Skeletal muscle tissue (tissue), 4 donors: ENCODE measurements around the gene GRB14. TPM values are rescaled to one million over a fixed set of nuclear protein-coding genes. Genes with fewer than 3 reads are reported as not detected.

Experiments
- H3K27ac ChIP-seq: one replicate; pipeline ENCODE4 v1.7.0; 2013; ENCODE audit warnings: mild to moderate bottlenecking, low read depth, low read length, inconsistent platforms
- H3K27me3 ChIP-seq, 3 donors: one replicate each; pipeline ENCODE4 v1.7.0; 2013; ENCODE audit warnings: low read length in 3 of 3; ENCODE audit not compliant: control insufficient read depth in 3 of 3, insufficient read depth in 3 of 3
- H3K36me3 ChIP-seq, 3 donors: one replicate each; pipeline ENCODE4 v1.7.0; 2013; ENCODE audit warnings: low read length in 3 of 3; ENCODE audit not compliant: control insufficient read depth in 3 of 3, insufficient read depth in 3 of 3
- H3K4me1 ChIP-seq, 3 donors: one replicate each; pipeline ENCODE4 v1.7.0; 2013; ENCODE audit warnings: low read length in 3 of 3, mild to moderate bottlenecking in 3 of 3; ENCODE audit not compliant: control insufficient read depth in 3 of 3, insufficient read depth in 3 of 3
- H3K4me3 ChIP-seq, 3 donors: one replicate each; pipeline ENCODE4 v1.7.0; 2013; ENCODE audit warnings: low read length in 3 of 3
- H3K9ac ChIP-seq, 3 donors: one replicate each; pipeline ENCODE4 v1.7.0; 2013; ENCODE audit warnings: low read length in 3 of 3, mild to moderate bottlenecking in 3 of 3, moderate library complexity in 2 of 3, low read depth in 1 of 3
- H3K9me3 ChIP-seq, 3 donors: one replicate each; pipeline ENCODE4 v1.7.0; 2013; ENCODE audit warnings: low read length in 3 of 3; ENCODE audit not compliant: control insufficient read depth in 3 of 3
- total RNA-seq: library from RNA; depleted of rRNA; stranded (reverse); fragments of >200 nt; gene quantifications from one replicate; pipeline ENCODE4 v1.2.3, GENCODE V29; 2014
- donor health status: Osteomylitis.

GRB14 gene
- total RNA-seq, 1 donor from 2014 or later: 5.7 TPM

- Histone ChIP-seq H3K27me3 (no peaks in the 10 kb centered on the region), H3K4me1 (no peaks in the 10 kb centered on the region), H3K9ac (peak overlapping the region in 1 of 3 donors; percentile 21), H3K4me3 (no peak overlapping the region), H3K36me3 (no peaks in the 10 kb centered on the region), H3K27ac (no peak overlapping the region), H3K9me3 (no peaks in the 10 kb centered on the region)
Observed at GRCh38 chr2:164538240-164538866, 82.9 kb downstream of the GRB14 start.

GRCh38 chr2:164535280-164536025, 85.8 kb downstream of the GRB14 start:
- no peaks in the 10 kb centered on the region for H3K9me3 ChIP-seq
- no peaks in the 10 kb centered on the region for H3K4me1 ChIP-seq
- H3K36me3 ChIP-seq: no peaks in the 10 kb centered on the region
- H3K27ac ChIP-seq: no peak overlapping the region
- no peak overlapping the region for H3K4me3 ChIP-seq
- H3K9ac ChIP-seq: peak overlapping the region in 1 of 3 donors; percentile 24
- no peaks in the 10 kb centered on the region for H3K27me3 ChIP-seq

- Histone ChIP-seq H3K27ac (no peak overlapping the region), H3K4me1 (no peaks in the 10 kb centered on the region), H3K36me3 (no peaks in the 10 kb centered on the region), H3K27me3 (no peaks in the 10 kb centered on the region), H3K4me3 (no peak overlapping the region), H3K9me3 (no peaks in the 10 kb centered on the region), H3K9ac (no peak overlapping the region)
Observed at GRCh38 chr2:164530464-164530863, 90.8 kb downstream of the GRB14 start.

- no peaks in the 10 kb centered on the region for H3K9me3 ChIP-seq
- no peaks in the 10 kb centered on the region for H3K4me1 ChIP-seq
- H3K9ac ChIP-seq: peak overlapping the region in 1 of 3 donors; percentile 10
- no peak overlapping the region for H3K27ac ChIP-seq
- H3K4me3 ChIP-seq: no peak overlapping the region
- no peaks in the 10 kb centered on the region for H3K36me3 ChIP-seq
- no peaks in the 10 kb centered on the region for H3K27me3 ChIP-seq
Observed at GRCh38 chr2:164523726-164524125, 97.6 kb downstream of the GRB14 start.

GRCh38 chr2:164523009-164523408, 98.3 kb downstream of the GRB14 start:
- H3K4me1 ChIP-seq: no peaks in the 10 kb centered on the region
- H3K9me3 ChIP-seq: no peaks in the 10 kb centered on the region

DNA sequence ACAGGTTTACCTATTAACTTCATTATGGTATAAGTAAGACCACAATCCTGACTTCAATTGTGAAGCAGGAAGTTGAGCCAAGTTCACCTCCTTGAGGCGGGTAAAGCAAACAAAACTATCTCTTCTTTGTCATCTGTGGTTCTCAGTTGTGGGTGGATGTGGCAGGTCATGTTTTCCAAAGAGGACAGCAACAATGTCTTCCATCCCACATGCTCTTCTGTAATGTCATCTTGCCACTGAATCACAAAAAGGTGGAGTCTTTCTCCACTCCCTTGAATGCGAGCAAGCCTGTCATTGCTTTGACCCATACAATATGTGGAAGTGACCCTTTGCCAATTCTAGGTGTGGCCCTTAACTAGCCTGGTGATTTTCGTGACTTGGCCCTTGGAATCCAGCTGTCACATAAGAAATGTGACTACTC, 98.7 kb downstream of the GRB14 start:
- H3K9ac ChIP-seq: no peak overlapping the region
- no peaks in the 10 kb centered on the region for H3K36me3 ChIP-seq
- H3K4me1 ChIP-seq: no peaks in the 10 kb centered on the region
- no peaks in the 10 kb centered on the region for H3K27me3 ChIP-seq
- H3K27ac ChIP-seq: no peak overlapping the region
- no peak overlapping the region for H3K4me3 ChIP-seq
- H3K9me3 ChIP-seq: no peaks in the 10 kb centered on the region

More at GRCh38 chr2:164523009-164523408, 98.3 kb downstream of the GRB14 start:
- no peaks in the 10 kb centered on the region for H3K27me3 ChIP-seq
- H3K36me3 ChIP-seq: no peaks in the 10 kb centered on the region
- H3K27ac ChIP-seq: no peak overlapping the region
- H3K9ac ChIP-seq: no peak overlapping the region
- no peak overlapping the region for H3K4me3 ChIP-seq

GRCh38 chr2:164515734-164516133, 105.5 kb downstream of the GRB14 start:
- H3K9ac ChIP-seq: no peak overlapping the region
- no peak overlapping the region for H3K4me3 ChIP-seq
- H3K27me3 ChIP-seq: no peaks in the 10 kb centered on the region
- H3K27ac ChIP-seq: no peak overlapping the region
- peaks cover 0 to 4% (median 0%) of the 10 kb centered on the region in 3 donors for H3K9me3 ChIP-seq
- H3K36me3 ChIP-seq: no peaks in the 10 kb centered on the region
- H3K4me1 ChIP-seq: peaks cover 0 to 5% (median 0%) of the 10 kb centered on the region in 3 donors

DNA sequence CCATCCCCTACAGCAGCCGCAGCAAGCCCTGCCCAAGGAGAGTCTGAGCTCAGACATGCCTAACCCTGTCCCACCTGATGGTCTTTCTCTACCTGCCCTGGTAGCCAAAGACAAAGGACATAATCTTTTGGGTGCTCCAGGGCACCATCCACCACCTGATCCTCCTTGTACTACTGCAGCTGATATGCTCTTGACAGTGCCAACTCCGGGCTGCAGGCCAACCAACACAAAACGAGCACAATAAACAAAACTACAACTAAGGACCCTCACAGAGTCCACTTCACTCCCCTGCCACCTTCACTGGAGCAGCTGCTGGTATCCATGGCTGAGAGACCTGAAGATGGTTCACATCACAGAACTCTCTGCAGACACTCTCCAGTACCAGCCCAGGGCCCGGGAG, 106.3 kb downstream of the GRB14 start:
- H3K4me3 ChIP-seq: no peak overlapping the region
- no peak overlapping the region for H3K9ac ChIP-seq
- H3K4me1 ChIP-seq: peaks cover 0 to 7% (median 0%) of the 10 kb centered on the region in 3 donors
- no peak overlapping the region for H3K27ac ChIP-seq
- no peaks in the 10 kb centered on the region for H3K27me3 ChIP-seq
- peaks cover 0 to 4% (median 0%) of the 10 kb centered on the region in 3 donors for H3K9me3 ChIP-seq
- no peaks in the 10 kb centered on the region for H3K36me3 ChIP-seq

DNA sequence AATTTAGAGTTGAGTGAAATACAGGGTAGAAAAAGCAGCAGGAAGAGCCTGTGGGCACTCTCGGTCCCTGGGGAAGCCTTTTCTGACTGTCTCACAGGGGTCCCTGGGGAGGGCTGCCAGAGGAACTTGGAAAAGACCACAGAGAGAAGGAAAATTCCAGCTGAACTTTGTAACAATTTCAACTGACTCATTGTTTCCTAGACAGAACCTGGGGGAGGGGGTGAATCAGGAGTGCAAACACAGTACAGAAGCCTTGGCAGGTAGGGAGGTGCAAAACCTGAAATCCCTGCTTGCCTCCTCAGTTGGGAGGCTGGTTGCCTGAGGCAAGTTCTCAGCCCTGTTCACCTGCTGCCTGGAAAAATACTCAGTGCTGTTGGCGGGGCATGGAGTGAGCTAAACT, 106.8 kb downstream of the GRB14 start:
- H3K4me1 ChIP-seq: peaks cover 0 to 7% (median 0%) of the 10 kb centered on the region in 3 donors
- no peak overlapping the region for H3K4me3 ChIP-seq
- H3K27me3 ChIP-seq: no peaks in the 10 kb centered on the region
- H3K27ac ChIP-seq: no peak overlapping the region
- H3K9me3 ChIP-seq: peaks cover 0 to 4% (median 0%) of the 10 kb centered on the region in 3 donors
- no peaks in the 10 kb centered on the region for H3K36me3 ChIP-seq
- no peak overlapping the region for H3K9ac ChIP-seq

GRCh38 chr2:164512871-164513270, 108.4 kb downstream of the GRB14 start:
- H3K27me3 ChIP-seq: no peaks in the 10 kb centered on the region
- no peak overlapping the region for H3K9ac ChIP-seq
- peaks cover 0 to 4% (median 0%) of the 10 kb centered on the region in 3 donors for H3K9me3 ChIP-seq
- peaks cover 0 to 7% (median 0%) of the 10 kb centered on the region in 3 donors for H3K4me1 ChIP-seq
- H3K36me3 ChIP-seq: no peaks in the 10 kb centered on the region
- H3K27ac ChIP-seq: no peak overlapping the region
- H3K4me3 ChIP-seq: no peak overlapping the region
